Measurements from ENCODE around the gene RABL3. TPM values are rescaled to one million over a fixed set of nuclear protein-coding genes. Genes with fewer than 3 reads are reported as not detected.

The RABL3 gene
- total and polyA plus RNA-seq, 2 of the 13 experiments (the other 11 are each of a cell fraction or from before 2014, with no cell fraction given): 4.8 to 31.9 TPM

DNA sequence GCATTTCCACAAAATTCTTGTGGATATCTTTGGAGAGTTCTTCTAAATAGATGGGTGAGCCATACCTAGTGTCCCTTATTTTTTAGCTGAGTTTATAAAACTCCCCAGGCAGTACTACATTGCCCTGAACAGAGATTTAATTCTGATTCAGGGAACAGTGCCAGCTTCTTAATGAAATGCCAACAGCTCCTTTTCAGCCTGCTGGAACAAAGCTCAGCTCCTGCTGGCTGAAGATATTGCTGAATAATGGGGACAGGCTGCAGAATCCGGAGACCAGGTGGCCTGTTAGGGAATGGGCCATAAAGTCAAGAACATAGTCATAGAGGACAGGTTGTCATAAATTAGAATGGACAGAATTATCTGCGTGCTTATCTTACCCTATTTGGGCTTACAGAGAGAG, 69.2 kb downstream of the RABL3 start:
- Histone ChIP-seq H3K9ac (ENCODE audit: insufficient read depth, low read depth, low read length) (no peak overlapping the region), H3K4me3 (replicated peaks in 1 of 3; ENCODE audit: insufficient read depth in 1 of 3, low read depth in 2 of 3, low read length in 3 of 3) (no peak overlapping the region), H3K9me3 (ENCODE audit: low read length) (no peaks in the 10 kb centered on the region), H3K4me2 (ENCODE audit: low read depth, low read length) (no peak overlapping the region), H3K27ac (ENCODE audit: extremely low read length, insufficient read depth, low read length) (no peak overlapping the region), H3K79me2 (ENCODE audit: insufficient read depth, low read length) (peaks cover 57% of the 10 kb centered on the region), H2AFZ (ENCODE audit: low read length) (no peak overlapping the region), H3K36me3 (replicated peaks in 1 of 2; ENCODE audit: control insufficient read depth in 1 of 2, insufficient read depth in 2 of 2, low read length in 2 of 2) (peaks cover 31 to 75% of the 10 kb centered on the region in 2 experiments), H4K20me1 (ENCODE audit: insufficient read depth, low read length) (peaks cover 55% of the 10 kb centered on the region), H3K4me1 (ENCODE audit: insufficient read depth, low read length) (peaks cover 28% of the 10 kb centered on the region), H3K27me3 (ENCODE audit: control insufficient read depth in 1 of 2, insufficient read depth in 2 of 2, low read length in 2 of 2) (no peaks in the 10 kb centered on the region)
- FAIRE-seq (no peak), ATAC-seq (no peak), DNase-seq (ENCODE audit: low spot score) (no peak)
- in situ Hi-C loops (cut with HindIII; ENCODE audit: extremely low pct_ligation_motif_present, low pct_unique_long_range_greater_than_20kb) (no loop called here), intact Hi-C loops (cut with micrococcal nuclease; ENCODE audit: unreplicated experiment) (no loop called here)
- WGBS (ENCODE audit: low lambda C conversion rate): 91% methylated on average over 2 of the region's 2 CpGs
- POLR2A ChIA-PET: interaction anchor here (1.1 kb wide), 1 partner anchor 9 kb away, joined by 3 read pairs; the partner anchor contains the start of gene HGD
- no TSS peak for BruUV-seq (replicated peaks)
- no peak for TF ChIP-seq BATF2 (CRISPR knock-in tag; IDR thresholded peaks at IDR 0.05)
- TF ChIP-seq BRF2 (CRISPR knock-in tag; IDR thresholded peaks at IDR 0.05): no peak
- no peak for TF ChIP-seq ZBED4 (CRISPR knock-in tag; IDR thresholded peaks at IDR 0.05; ENCODE audit: borderline replicate concordance)
- TF ChIP-seq ZBTB20 (CRISPR knock-in tag; IDR thresholded peaks at IDR 0.05; ENCODE audit: borderline replicate concordance, low read depth): no peak
- CTCF ChIA-PET (ENCODE audit: low intra/inter-chr PET ratio, low total read pairs): no interaction called here

All from HepG2 (cell line).